C4-2B (cell line): ENCODE results near the gene CRISPLD2.

Experiments
- CTCF ChIP-seq: fragments of 450-650 bp; conservative IDR thresholded peaks from 2 replicates; pipeline ENCODE4 v1.5.1; 2017; ENCODE audit warnings: mild to moderate bottlenecking
- ZFX ChIP-seq: fragments of 450-650 bp; IDR thresholded peaks from 2 replicates; pipeline ENCODE4 v1.6.1; 2017

- TF ChIP-seq CTCF (no peak), ZFX (no peak)
Observed at GRCh38 chr16:84920333-84920732, 100.5 kb downstream of the CRISPLD2 start.
